Measurements from ENCODE around the gene SLC38A2. TPM values are rescaled to one million over a fixed set of nuclear protein-coding genes. Genes with fewer than 3 reads are reported as not detected.
A peak's percentile ranks its signal among the peaks of the same experiment; 100 is the strongest.

The SLC38A2 gene
- total and polyA plus RNA-seq, 2 experiments from 2014 or later = 181 to 718 TPM

GRCh38 chr12:46364777-46365580 is 7.6 kb downstream of the SLC38A2 start:
- Mint-ChIP-seq H3K9me3 (no peaks in the 10 kb centered on the region), H3K27me3 (ENCODE audit: insufficient read depth, low read depth, poor library complexity) (peaks cover 3% of the 10 kb centered on the region), H3K36me3 (ENCODE audit: low read depth) (peaks cover 98% of the 10 kb centered on the region), H3K4me1 (peaks cover 37% of the 10 kb centered on the region), H3K4me3 (peak overlapping the region; percentile 6; the same call in 1 of the 3 replicates), H3K27ac (no peak overlapping the region; the same call in 1 of the 2 replicates)
- peaks cover 75% of the 10 kb centered on the region for H4K20me1 ChIP-seq (replicated peaks; ENCODE audit: insufficient read depth)
- peak overlapping the region; percentile 50; the same call in 1 of the 2 replicates for H3K27ac ChIP-seq (ENCODE audit: low read depth)
- ATAC-seq (no peak), DNase-seq (ENCODE audit: low spot score) (no peak)
- H3K4me1 ChIP-seq (ENCODE audit: insufficient read depth) = peaks cover 17% of the 10 kb centered on the region
- H3K9me2 ChIP-seq (ENCODE audit: insufficient read depth) = no peaks in the 10 kb centered on the region
- TF ChIP-seq CTCF (conservative IDR thresholded peaks at IDR 0.05; ENCODE audit: low read depth in 2 of 2) (no peak), ZNF331 (CRISPR knock-in tag; IDR thresholded peaks at IDR 0.05; ENCODE audit: low read depth) (no peak), JUNB (IDR thresholded peaks at IDR 0.05; ENCODE audit: unreplicated experiment) (no peak), ETS1 (IDR thresholded peaks at IDR 0.05) (no peak), CREB1 (CRISPR knock-in tag; IDR thresholded peaks at IDR 0.05; ENCODE audit: low read depth) (no peak), POLR2AphosphoS5 (IDR thresholded peaks at IDR 0.05; ENCODE audit: low read depth) (no peak), ZNF462 (CRISPR knock-in tag; IDR thresholded peaks at IDR 0.05) (no peak)
- no peaks in the 10 kb centered on the region for H3K27me3 ChIP-seq (ENCODE audit: insufficient read depth)
- peaks cover 100% of the 10 kb centered on the region for H3K36me3 ChIP-seq (ENCODE audit: insufficient read depth)
- H2AFZ ChIP-seq = no peak overlapping the region
- H3K79me2 ChIP-seq (replicated peaks; ENCODE audit: insufficient read depth) = peaks cover 52% of the 10 kb centered on the region
- peaks cover 84% of the 10 kb centered on the region for H3F3A ChIP-seq (replicated peaks; ENCODE audit: low read depth)
- no peak overlapping the region for H3K4me3 ChIP-seq
- no peak overlapping the region for H3K4me2 ChIP-seq

All from GM23338 (cell line).